Body of pancreas (tissue), 4 donors: ENCODE data around the gene HRH3. TPM values are rescaled to one million over a fixed set of nuclear protein-coding genes. Genes with fewer than 3 reads are reported as not detected.

Experiments used
- ATAC-seq: fragments of 150-250 bp; one replicate; pipeline ENCODE4 v1.9.1; 2016
- DNase-seq, 4 donors: peaks; one replicate each; pipeline ENCODE4 v3.0.0-alpha.2; 2019
- H3K27ac ChIP-seq, 4 donors: fragments of 200-600 bp; sonication (generic); 1 replicate in 3 of 4; 2 replicates in 1 of 4; pipeline versions ENCODE4 v1.5.1 to v1.6.1; 2016 to 2019; ENCODE audit warnings: mild to moderate bottlenecking in 1 of 4, mixed read lengths in 1 of 4, moderate library complexity in 1 of 4
- H3K27me3 ChIP-seq, 2 donors: fragments of 200-600 bp; sonication (generic); one replicate each; pipeline ENCODE4 v1.6.0; 2016; ENCODE audit warnings: mild to moderate bottlenecking in 1 of 2
- H3K36me3 ChIP-seq, 2 donors: fragments of 200-600 bp; sonication (generic); replicated peaks in 1 of 2; 2 replicates each; pipeline ENCODE4 v1.5.1; 2016; ENCODE audit warnings: low read depth in 2 of 2; ENCODE audit not compliant: insufficient read depth in 1 of 2
- H3K4me1 ChIP-seq: fragments of 200-600 bp; sonication (generic); one replicate; pipeline ENCODE4 v1.6.0; 2016
- H3K4me3 ChIP-seq, 2 donors: fragments of 200-600 bp; sonication (generic); 1 replicate in 1 of 2; 2 replicates in 1 of 2; pipeline ENCODE4 v1.5.1; 2016 to 2019
- H3K9me3 ChIP-seq, 3 donors: fragments of 200-600 bp; sonication (generic); 1 replicate in 2 of 3; 2 replicates in 1 of 3; pipeline ENCODE4 v1.5.1; 2016
- CTCF ChIP-seq, 7 experiments: fragments of 450-650 bp in 4 of 7; fragments of 200-600 bp in 3 of 7; sonication (generic) in 3 of 7; IDR thresholded peaks; one replicate each; pipeline ENCODE4 v1.5.1; 2016 to 2019; ENCODE audit warnings: antibody characterized with exemption in 7 of 7
- POLR2A ChIP-seq, 3 donors: fragments of 450-650 bp; IDR thresholded peaks; one replicate each; pipeline ENCODE4 v1.6.1; 2016; ENCODE audit warnings: antibody characterized with exemption in 3 of 3, mild to moderate bottlenecking in 2 of 3
- WGBS, 2 donors: methylation state at CpG; one replicate each; pipeline ENCODE4 v1.1.5; 2017; 5-methylcytosine and 5-hydroxymethylcytosine counted together
- intact Hi-C: fragments of 100-400 bp; cut with DNase I; formaldehyde crosslinking; loops from one replicate; pipeline ENCODE4 v1.15.1; 2023
- total RNA-seq, 2 donors: library from RNA; depleted of rRNA; stranded (reverse); fragments of >200 nt; gene quantifications; one replicate each; pipeline ENCODE4 v1.1.0, GENCODE V29; 2016

The HRH3 gene
- total RNA-seq, 2 donors from 2014 or later = 0.33 TPM; not detected in 1

DNA sequence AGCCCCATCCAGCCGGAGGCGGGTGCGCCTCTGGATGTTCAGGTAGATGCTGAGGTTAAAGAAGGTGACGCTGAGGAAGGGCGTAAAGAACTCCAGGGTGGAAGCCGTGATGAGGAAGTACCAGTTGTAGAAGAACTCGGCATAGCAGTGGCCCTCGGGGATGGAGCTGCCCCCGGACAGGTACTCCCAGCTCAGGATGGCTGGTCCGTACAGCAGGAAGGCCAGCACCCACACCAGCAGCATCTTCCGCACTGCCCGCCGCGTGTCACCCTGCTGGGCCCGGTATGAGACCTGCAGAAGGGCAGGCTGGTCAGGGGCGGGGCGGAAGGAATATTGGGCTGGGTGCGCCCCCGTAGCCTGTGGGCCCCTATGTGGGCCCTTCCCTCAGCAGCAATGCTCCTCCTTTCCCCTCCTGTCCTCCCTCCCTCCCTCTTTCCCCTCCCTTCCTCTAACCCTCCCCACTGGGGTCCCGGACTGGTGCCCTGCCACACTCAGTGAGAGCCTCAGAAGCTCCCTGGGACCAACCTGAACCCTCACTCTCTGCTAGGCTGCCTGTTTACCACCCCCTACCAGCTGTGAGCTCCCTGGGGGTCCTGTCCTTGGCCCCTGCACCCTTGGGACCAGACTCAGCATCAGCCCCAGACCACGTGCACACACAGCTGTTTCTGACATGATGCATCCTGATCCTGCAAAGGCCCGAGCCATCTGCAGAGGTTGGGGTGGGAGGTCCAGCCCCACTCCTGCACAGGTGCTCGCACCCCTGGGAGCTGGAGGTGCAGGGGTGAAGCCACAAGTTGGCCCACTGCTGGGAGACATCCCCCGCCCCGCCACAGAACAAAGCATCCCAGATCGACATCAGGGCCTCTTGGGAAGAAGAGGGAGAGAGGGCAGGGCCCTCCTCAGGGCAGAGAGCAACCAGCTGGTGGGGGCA, 3.2 kb downstream of the HRH3 start:
- intact Hi-C loops = no loop called here
- H3K9me3 ChIP-seq = no peaks in the 10 kb centered on the region
- TF ChIP-seq POLR2A (IDR thresholded peaks at IDR 0.05) (no peak), CTCF (IDR thresholded peaks at IDR 0.05) (no peak)
- no peak overlapping the region for H3K27ac ChIP-seq
- WGBS, 2 donors = 76 to 78% methylated on average over 19 to 26 of the region's 26 CpGs
- H3K4me1 ChIP-seq = peaks cover 19% of the 10 kb centered on the region
- no peak overlapping the region for H3K4me3 ChIP-seq
- no peak for ATAC-seq
- peaks cover 0 to 32% of the 10 kb centered on the region in 2 donors for H3K27me3 ChIP-seq
- H3K36me3 ChIP-seq = no peaks in the 10 kb centered on the region
- no peak for DNase-seq

- Histone ChIP-seq H3K36me3 (no peaks in the 10 kb centered on the region), H3K4me1 (peaks cover 19% of the 10 kb centered on the region), H3K4me3 (no peak overlapping the region), H3K27ac (no peak overlapping the region), H3K27me3 (peaks cover 0 to 32% of the 10 kb centered on the region in 2 donors), H3K9me3 (no peaks in the 10 kb centered on the region)
- no peak for ATAC-seq
- TF ChIP-seq POLR2A (IDR thresholded peaks at IDR 0.05) (no peak), CTCF (IDR thresholded peaks at IDR 0.05) (no peak)
- intact Hi-C loops = no loop called here
- 71 to 77% methylated on average over 4 to 36 of the region's 40 CpGs for WGBS, 2 donors
- DNase-seq = no peak
These were observed 4.0 kb downstream of the HRH3 start for GRCh38 chr20:62215991-62216635.

- peaks cover 0 to 26% of the 10 kb centered on the region in 2 donors for H3K27me3 ChIP-seq
- H3K27ac ChIP-seq = no peak overlapping the region
- no peak for ATAC-seq
- no peak for TF ChIP-seq CTCF (IDR thresholded peaks at IDR 0.05)
- TF ChIP-seq POLR2A (IDR thresholded peaks at IDR 0.05) = no peak
- intact Hi-C loops = no loop called here
- no peaks in the 10 kb centered on the region for H3K9me3 ChIP-seq
- H3K4me1 ChIP-seq = peaks cover 12% of the 10 kb centered on the region
- no peaks in the 10 kb centered on the region for H3K36me3 ChIP-seq
- H3K4me3 ChIP-seq = no peak overlapping the region
- DNase-seq = no peak
- WGBS, 2 donors = 71 to 72% methylated on average over 10 to 28 of the region's 29 CpGs
These were observed 4.8 kb downstream of the HRH3 start for GRCh38 chr20:62215020-62215990.

GRCh38 chr20:62214067-62214466, 6.0 kb downstream of the HRH3 start:
- no peak overlapping the region for H3K27ac ChIP-seq
- 36 to 38% methylated on average over 8 to 12 of the region's 12 CpGs for WGBS, 2 donors
- DNase-seq (no peak), ATAC-seq (no peak)
- no peak overlapping the region for H3K4me3 ChIP-seq
- no peaks in the 10 kb centered on the region for H3K9me3 ChIP-seq
- no peak for TF ChIP-seq POLR2A (IDR thresholded peaks at IDR 0.05)
- TF ChIP-seq CTCF (IDR thresholded peaks at IDR 0.05) = no peak
- intact Hi-C loops = no loop called here
- H3K4me1 ChIP-seq = peaks cover 5% of the 10 kb centered on the region
- H3K27me3 ChIP-seq = peaks cover 0 to 22% of the 10 kb centered on the region in 2 donors
- H3K36me3 ChIP-seq = no peaks in the 10 kb centered on the region
